Hepatocyte (in vitro differentiated cells): Measurements from ENCODE around the gene SURF1. TPM values are rescaled to one million over a fixed set of nuclear protein-coding genes. Genes with fewer than 3 reads are reported as not detected.

Experiments
- DNase-seq: peaks from one replicate; pipeline ENCODE4 v3.0.0-alpha.2; 2016; ENCODE audit warnings: low spot score
- H2AFZ ChIP-seq: fragments of 200-600 bp; sonication (generic); 2 replicates; pipeline ENCODE4 v1.6.0; 2016; ENCODE audit warnings: antibody characterized with exemption, mild to moderate bottlenecking
- H3K27ac ChIP-seq: fragments of 200-600 bp; sonication (generic); 2 replicates; pipeline ENCODE4 v1.5.1; 2016; ENCODE audit warnings: mild to moderate bottlenecking
- H3K27me3 ChIP-seq: fragments of 200-600 bp; sonication (generic); 2 replicates; pipeline ENCODE4 v1.6.1; 2016
- H3K36me3 ChIP-seq: fragments of 200-600 bp; sonication (generic); replicated peaks from 2 replicates; pipeline ENCODE4 v1.5.1; 2016; ENCODE audit warnings: low read depth; ENCODE audit not compliant: insufficient read depth
- H3K4me1 ChIP-seq: fragments of 200-600 bp; sonication (generic); 2 replicates; pipeline ENCODE4 v1.5.1; 2016; ENCODE audit warnings: mild to moderate bottlenecking, moderate library complexity; ENCODE audit not compliant: insufficient read depth
- H3K4me2 ChIP-seq: fragments of 200-600 bp; sonication (generic); 2 replicates; pipeline ENCODE4 v1.6.0; 2016
- H3K4me3 ChIP-seq: fragments of 200-600 bp; sonication (generic); 2 replicates; pipeline ENCODE4 v1.5.1; 2016; ENCODE audit warnings: mild to moderate bottlenecking
- H3K79me2 ChIP-seq: fragments of 200-600 bp; sonication (generic); 2 replicates; pipeline ENCODE4 v1.6.0; 2017; ENCODE audit warnings: mild to moderate bottlenecking
- H3K9me2 ChIP-seq: fragments of 200-600 bp; sonication (generic); replicated peaks from 2 replicates; pipeline ENCODE4 v1.6.0; 2017; ENCODE audit warnings: mild to moderate bottlenecking; ENCODE audit not compliant: insufficient read depth
- H3K9me3 ChIP-seq: fragments of 200-600 bp; sonication (generic); 2 replicates; pipeline ENCODE4 v1.5.1; 2016; ENCODE audit warnings: low read depth, mild to moderate bottlenecking
- H4K20me1 ChIP-seq: fragments of 200-600 bp; sonication (generic); 2 replicates; pipeline ENCODE4 v1.6.0; 2016; ENCODE audit warnings: mild to moderate bottlenecking; ENCODE audit not compliant: insufficient read depth, poor library complexity, severe bottlenecking
- EZH2 ChIP-seq: fragments of 200-600 bp; sonication (generic); IDR thresholded peaks from 2 replicates; pipeline ENCODE4 v1.6.1; 2016; ENCODE audit warnings: antibody characterized with exemption, mild to moderate bottlenecking, borderline replicate concordance
- EZH2phosphoT487 ChIP-seq: fragments of 200-600 bp; sonication (generic); IDR thresholded peaks from one replicate; pipeline ENCODE4 v1.6.1; 2018; ENCODE audit warnings: antibody characterized with exemption, mild to moderate bottlenecking, low read depth, moderate library complexity; ENCODE audit not compliant: unreplicated experiment, severe bottlenecking
- WGBS: methylation state at CpG from one replicate; pipeline ENCODE4 v1.1.6; 2016; ENCODE audit warnings: low lambda C conversion rate; ENCODE audit errors: missing lambda C conversion rate; 5-methylcytosine and 5-hydroxymethylcytosine counted together
- polyA plus RNA-seq: library from polyadenylated mRNA; unstranded; fragments of >200 nt; fragmentation: Nextera tagmentation; extraction: Ambion mirVana; gene quantifications from 2 replicates; pipeline ENCODE4 v1.2.1, GENCODE V29; 2016
- total RNA-seq: library from RNA; depleted of rRNA; stranded (reverse); fragments of >200 nt; gene quantifications from 2 replicates; pipeline ENCODE4 v1.2.3, GENCODE V29; 2014
- TF ChIP-seq, protein P1 (sequence below): fragments of 200-600 bp; sonication (generic); IDR thresholded peaks from 2 replicates; pipeline ENCODE4 v1.5.1; 2016; ENCODE audit warnings: antibody characterized with exemption, mild to moderate bottlenecking; ENCODE audit not compliant: poor library complexity

The SURF1 gene
- total and polyA plus RNA-seq, 2 experiments from 2014 or later: 37.4 to 76.5 TPM

GRCh38 chr9:133371261-133371711 lies 15.0 kb upstream of the SURF1 start:
- Histone ChIP-seq H3K79me2 (peaks cover 94% of the 10 kb centered on the region), H4K20me1 (peaks cover 88% of the 10 kb centered on the region), H2AFZ (no peak overlapping the region), H3K27ac (peak overlapping the region; percentile 21), H3K4me1 (peaks cover 38% of the 10 kb centered on the region), H3K9me2 (no peaks in the 10 kb centered on the region), H3K36me3 (no peaks in the 10 kb centered on the region), H3K4me2 (peak overlapping the region; percentile 88), H3K9me3 (no peaks in the 10 kb centered on the region), H3K27me3 (no peaks in the 10 kb centered on the region), H3K4me3 (no peak overlapping the region)
- WGBS: 80% methylated on average over 12 of the region's 12 CpGs
- TF ChIP-seq, protein P1, sequence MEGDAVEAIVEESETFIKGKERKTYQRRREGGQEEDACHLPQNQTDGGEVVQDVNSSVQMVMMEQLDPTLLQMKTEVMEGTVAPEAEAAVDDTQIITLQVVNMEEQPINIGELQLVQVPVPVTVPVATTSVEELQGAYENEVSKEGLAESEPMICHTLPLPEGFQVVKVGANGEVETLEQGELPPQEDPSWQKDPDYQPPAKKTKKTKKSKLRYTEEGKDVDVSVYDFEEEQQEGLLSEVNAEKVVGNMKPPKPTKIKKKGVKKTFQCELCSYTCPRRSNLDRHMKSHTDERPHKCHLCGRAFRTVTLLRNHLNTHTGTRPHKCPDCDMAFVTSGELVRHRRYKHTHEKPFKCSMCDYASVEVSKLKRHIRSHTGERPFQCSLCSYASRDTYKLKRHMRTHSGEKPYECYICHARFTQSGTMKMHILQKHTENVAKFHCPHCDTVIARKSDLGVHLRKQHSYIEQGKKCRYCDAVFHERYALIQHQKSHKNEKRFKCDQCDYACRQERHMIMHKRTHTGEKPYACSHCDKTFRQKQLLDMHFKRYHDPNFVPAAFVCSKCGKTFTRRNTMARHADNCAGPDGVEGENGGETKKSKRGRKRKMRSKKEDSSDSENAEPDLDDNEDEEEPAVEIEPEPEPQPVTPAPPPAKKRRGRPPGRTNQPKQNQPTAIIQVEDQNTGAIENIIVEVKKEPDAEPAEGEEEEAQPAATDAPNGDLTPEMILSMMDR: no peak
- TF ChIP-seq EZH2 (no peak), EZH2phosphoT487 (no peak)
- no peak for DNase-seq

- Histone ChIP-seq H3K4me1 (peaks cover 38% of the 10 kb centered on the region), H4K20me1 (peaks cover 94% of the 10 kb centered on the region), H3K4me3 (no peak overlapping the region), H3K9me3 (no peaks in the 10 kb centered on the region), H3K4me2 (peak overlapping the region; percentile 88), H3K9me2 (no peaks in the 10 kb centered on the region), H3K36me3 (no peaks in the 10 kb centered on the region), H3K27ac (peak overlapping the region; percentile 21), H3K79me2 (peaks cover 100% of the 10 kb centered on the region), H3K27me3 (no peaks in the 10 kb centered on the region), H2AFZ (no peak overlapping the region)
- DNase-seq: no peak
- 80% methylated on average over 9 of the region's 9 CpGs for WGBS
- TF ChIP-seq, protein P1: no peak
- TF ChIP-seq EZH2: no peak
- TF ChIP-seq EZH2phosphoT487: no peak
Measured at GRCh38 chr9:133370685-133371084, 14.4 kb upstream of the SURF1 start.

DNA sequence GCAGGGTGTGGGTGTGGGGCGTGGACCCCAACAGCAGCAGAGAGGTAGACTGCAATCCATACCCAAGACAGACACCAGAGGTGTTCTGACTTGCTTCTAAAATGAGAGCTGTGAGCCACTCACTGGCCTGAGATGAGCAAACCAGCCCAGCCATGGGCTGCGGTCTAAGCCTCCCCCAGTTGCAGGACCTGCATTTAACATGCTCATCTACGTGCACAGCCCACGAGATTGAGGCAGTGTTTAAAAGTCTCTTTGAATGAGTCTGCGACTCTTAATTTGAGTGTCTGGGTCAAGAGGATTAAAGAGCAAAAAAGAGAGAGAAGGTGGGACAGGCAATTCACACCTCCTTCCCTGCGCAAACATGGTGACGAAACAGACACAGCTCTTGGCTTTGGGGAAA lies 13.6 kb upstream of the SURF1 start:
- TF ChIP-seq EZH2: no peak
- TF ChIP-seq, protein P1: no peak
- no peak for TF ChIP-seq EZH2phosphoT487
- H3K36me3 ChIP-seq: no peaks in the 10 kb centered on the region
- peaks cover 100% of the 10 kb centered on the region for H3K79me2 ChIP-seq
- H2AFZ ChIP-seq: no peak overlapping the region
- H3K4me3 ChIP-seq: no peak overlapping the region
- peaks cover 38% of the 10 kb centered on the region for H3K4me1 ChIP-seq
- WGBS: 85% methylated on average over 7 of the region's 7 CpGs
- no peaks in the 10 kb centered on the region for H3K9me2 ChIP-seq
- H3K4me2 ChIP-seq: peak overlapping the region; percentile 88
- H3K27me3 ChIP-seq: no peaks in the 10 kb centered on the region
- no peaks in the 10 kb centered on the region for H3K9me3 ChIP-seq
- H3K27ac ChIP-seq: peak overlapping the region; percentile 83
- DNase-seq: no peak
- H4K20me1 ChIP-seq: peaks cover 100% of the 10 kb centered on the region

- Histone ChIP-seq H3K4me1 (peaks cover 36% of the 10 kb centered on the region), H3K9me2 (no peaks in the 10 kb centered on the region), H3K9me3 (no peaks in the 10 kb centered on the region), H3K79me2 (peaks cover 98% of the 10 kb centered on the region), H3K27ac (peak overlapping the region; percentile 83), H2AFZ (no peak overlapping the region), H3K36me3 (no peaks in the 10 kb centered on the region), H4K20me1 (peaks cover 100% of the 10 kb centered on the region), H3K4me2 (peak overlapping the region; percentile 88), H3K27me3 (no peaks in the 10 kb centered on the region), H3K4me3 (no peak overlapping the region)
- DNase-seq: no peak
- 94% methylated on average over 6 of the region's 6 CpGs for WGBS
- TF ChIP-seq EZH2 (no peak), EZH2phosphoT487 (no peak)
- TF ChIP-seq, protein P1: no peak
Measured at GRCh38 chr9:133369422-133369821, 13.1 kb upstream of the SURF1 start.
